Endothelial cell (in vitro differentiated cells): ENCODE results near the gene DEFB114. TPM values are rescaled to one million over a fixed set of nuclear protein-coding genes. Genes with fewer than 3 reads are reported as not detected.
"Not testable (repeated sequence)": the region's sequence is repeated elsewhere in the genome, so short reads cannot be mapped to it uniquely, and the experiment has no call there.

Experiments
- DNase-seq: peaks from one replicate; pipeline ENCODE4 v3.0.0; 2021; ENCODE audit warnings: low spot score
- H3K27ac Mint-ChIP-seq: one replicate; pipeline ENCODE4 v1.8.0; 2021; ENCODE audit warnings: mixed read lengths, inconsistent platforms; ENCODE audit not compliant: unreplicated experiment
- H3K27me3 Mint-ChIP-seq: one replicate; pipeline ENCODE4 v1.8.0; 2021; ENCODE audit warnings: mild to moderate bottlenecking, moderate library complexity, mixed read lengths, inconsistent platforms; ENCODE audit not compliant: unreplicated experiment
- H3K36me3 Mint-ChIP-seq: one replicate; pipeline ENCODE4 v1.8.0; 2021; ENCODE audit warnings: mild to moderate bottlenecking, low read depth, mixed read lengths, inconsistent platforms; ENCODE audit not compliant: unreplicated experiment
- H3K4me1 Mint-ChIP-seq: one replicate; pipeline ENCODE4 v1.8.0; 2021; ENCODE audit warnings: mild to moderate bottlenecking, mixed read lengths, inconsistent platforms; ENCODE audit not compliant: unreplicated experiment
- H3K4me3 Mint-ChIP-seq: one replicate; pipeline ENCODE4 v1.8.0; 2021; ENCODE audit warnings: mild to moderate bottlenecking, mixed read lengths, inconsistent platforms; ENCODE audit not compliant: unreplicated experiment
- H3K9me3 Mint-ChIP-seq: one replicate; pipeline ENCODE4 v1.8.0; 2021; ENCODE audit warnings: mixed read lengths, inconsistent platforms; ENCODE audit not compliant: unreplicated experiment
- total RNA-seq: library from RNA; stranded (reverse); fragmentation: NEBNext Ultra II Directional; extraction: Animal tissue kit (Norgen Biotek cat#: 25700); gene quantifications from one replicate; pipeline ENCODE4 v1.2.1, GENCODE V29; 2021; ENCODE audit not compliant: unreplicated experiment
- TF ChIP-seq, protein P1 (sequence below): fragments of 200-600 bp; sonication (generic); IDR thresholded peaks from one replicate; pipeline ENCODE4 v1.5.0; 2021; ENCODE audit warnings: antibody characterized with exemption; ENCODE audit not compliant: unreplicated experiment

DEFB114 gene
- total RNA-seq, 1 donor from 2014 or later: not detected

DNA sequence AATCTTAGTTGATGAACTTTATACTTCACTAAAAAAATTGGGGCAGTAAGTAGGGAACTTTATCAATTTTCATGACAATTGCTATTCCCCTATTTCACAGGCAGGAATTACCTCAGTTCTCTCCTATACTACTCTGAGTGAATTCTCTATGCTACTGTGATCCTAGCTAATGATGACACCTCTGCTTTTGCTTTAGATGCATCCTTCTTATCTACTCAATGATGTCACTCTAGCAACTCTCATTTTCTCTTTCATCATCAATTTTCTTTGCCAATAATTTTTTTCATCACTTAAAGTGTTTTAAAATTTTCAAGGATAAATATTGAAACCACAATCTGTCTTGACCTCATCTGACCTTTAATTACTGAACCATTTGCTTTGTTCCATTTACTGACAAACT, 8.1 kb downstream of the DEFB114 start:
- Mint-ChIP-seq H3K9me3 (no peaks in the 10 kb centered on the region), H3K4me3 (no peak overlapping the region), H3K27ac (no peak overlapping the region), H3K36me3 (no peaks in the 10 kb centered on the region), H3K27me3 (no peaks in the 10 kb centered on the region), H3K4me1 (no peaks in the 10 kb centered on the region)
- no peak for DNase-seq
- TF ChIP-seq, protein P1, sequence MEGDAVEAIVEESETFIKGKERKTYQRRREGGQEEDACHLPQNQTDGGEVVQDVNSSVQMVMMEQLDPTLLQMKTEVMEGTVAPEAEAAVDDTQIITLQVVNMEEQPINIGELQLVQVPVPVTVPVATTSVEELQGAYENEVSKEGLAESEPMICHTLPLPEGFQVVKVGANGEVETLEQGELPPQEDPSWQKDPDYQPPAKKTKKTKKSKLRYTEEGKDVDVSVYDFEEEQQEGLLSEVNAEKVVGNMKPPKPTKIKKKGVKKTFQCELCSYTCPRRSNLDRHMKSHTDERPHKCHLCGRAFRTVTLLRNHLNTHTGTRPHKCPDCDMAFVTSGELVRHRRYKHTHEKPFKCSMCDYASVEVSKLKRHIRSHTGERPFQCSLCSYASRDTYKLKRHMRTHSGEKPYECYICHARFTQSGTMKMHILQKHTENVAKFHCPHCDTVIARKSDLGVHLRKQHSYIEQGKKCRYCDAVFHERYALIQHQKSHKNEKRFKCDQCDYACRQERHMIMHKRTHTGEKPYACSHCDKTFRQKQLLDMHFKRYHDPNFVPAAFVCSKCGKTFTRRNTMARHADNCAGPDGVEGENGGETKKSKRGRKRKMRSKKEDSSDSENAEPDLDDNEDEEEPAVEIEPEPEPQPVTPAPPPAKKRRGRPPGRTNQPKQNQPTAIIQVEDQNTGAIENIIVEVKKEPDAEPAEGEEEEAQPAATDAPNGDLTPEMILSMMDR: no peak

DNA sequence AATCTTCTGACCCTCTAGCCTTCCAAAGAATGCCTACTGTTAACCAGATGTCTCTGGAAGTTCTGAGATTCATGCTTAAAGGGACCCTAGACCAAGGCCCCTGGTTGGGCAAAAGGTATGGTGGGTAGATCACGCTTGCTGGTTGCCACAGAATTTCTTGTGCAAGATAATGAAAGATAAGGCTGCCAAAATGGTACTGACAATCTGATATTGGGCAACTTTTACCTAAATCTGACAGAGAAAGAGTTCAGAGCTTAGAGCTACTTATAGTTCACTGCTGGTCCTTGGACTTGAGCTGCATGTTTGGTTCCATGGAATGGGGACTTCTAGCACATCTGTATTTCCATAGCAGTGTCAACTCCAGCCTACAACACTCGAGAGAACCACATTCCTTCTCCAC, 12.0 kb downstream of the DEFB114 start:
- Mint-ChIP-seq H3K27me3 (no peaks in the 10 kb centered on the region), H3K36me3 (no peaks in the 10 kb centered on the region), H3K4me3 (no peak overlapping the region), H3K9me3 (no peaks in the 10 kb centered on the region), H3K27ac (no peak overlapping the region), H3K4me1 (no peaks in the 10 kb centered on the region)
- TF ChIP-seq, protein P1: no peak
- DNase-seq: no peak

DNA sequence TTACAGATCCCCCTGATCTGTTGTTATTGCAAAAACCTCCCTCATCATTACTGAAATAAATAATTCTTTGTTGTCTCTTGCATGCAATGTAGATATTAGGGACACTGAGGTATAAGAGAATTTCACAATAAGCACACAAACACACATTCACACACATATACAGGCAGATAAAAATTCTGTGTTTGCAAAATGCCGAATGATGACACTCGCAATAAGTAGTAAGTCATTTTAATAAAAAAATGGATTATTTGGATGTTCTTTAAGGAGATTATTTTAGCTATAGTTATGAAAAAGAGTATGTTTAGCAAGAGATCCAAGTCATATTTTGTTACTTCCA, 13.6 kb downstream of the DEFB114 start:
- TF ChIP-seq, protein P1: no peak
- H3K9me3 Mint-ChIP-seq: no peaks in the 10 kb centered on the region
- H3K27me3 Mint-ChIP-seq: no peaks in the 10 kb centered on the region
- no peaks in the 10 kb centered on the region for H3K4me1 Mint-ChIP-seq
- DNase-seq: no peak
- no peaks in the 10 kb centered on the region for H3K36me3 Mint-ChIP-seq
- no peak overlapping the region for H3K27ac Mint-ChIP-seq
- peak overlapping the region; percentile 43 for H3K4me3 Mint-ChIP-seq

DNA sequence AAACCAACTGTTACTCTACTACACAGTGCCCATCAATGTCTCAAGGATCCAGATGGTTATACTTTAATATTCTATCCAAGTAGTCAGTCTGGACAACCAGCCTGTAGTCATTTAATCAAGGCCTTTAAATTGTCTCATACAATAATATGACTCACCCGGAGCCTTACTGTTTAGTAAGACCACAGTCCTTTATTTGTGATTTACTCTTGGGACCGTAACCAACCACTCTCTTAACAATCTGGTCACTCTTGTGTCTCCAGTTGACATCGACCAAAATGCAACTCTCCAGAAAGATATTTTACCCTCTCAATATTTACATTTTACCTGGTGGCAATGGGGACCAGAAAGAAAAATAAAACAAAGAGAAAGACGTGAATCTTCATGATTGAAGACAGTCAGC, 14.9 kb downstream of the DEFB114 start:
- Mint-ChIP-seq H3K36me3 (no peaks in the 10 kb centered on the region), H3K27me3 (no peaks in the 10 kb centered on the region), H3K4me1 (no peaks in the 10 kb centered on the region), H3K9me3 (no peaks in the 10 kb centered on the region), H3K4me3 (peak overlapping the region; percentile 49), H3K27ac (peak overlapping the region; percentile 16)
- no peak for DNase-seq
- TF ChIP-seq, protein P1: no peak

DNA sequence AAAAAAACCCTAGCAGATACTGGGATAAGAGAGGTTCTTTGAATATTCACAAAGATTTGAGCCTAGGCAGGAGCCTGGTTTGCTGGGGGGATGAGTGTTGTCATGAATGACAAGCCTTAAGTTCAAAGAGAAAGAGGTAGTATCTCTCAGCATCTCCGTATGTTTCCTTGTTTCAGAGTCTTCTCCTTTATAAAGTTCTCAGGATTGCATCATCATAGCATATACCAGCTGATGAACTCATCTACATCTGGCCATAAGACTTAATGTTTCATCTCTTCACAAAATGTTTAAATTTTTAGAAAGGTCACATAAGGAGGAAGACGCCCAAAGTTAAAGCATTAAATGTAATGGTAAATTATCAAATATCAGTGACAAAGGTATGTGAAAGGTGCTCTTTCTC, 17.1 kb downstream of the DEFB114 start:
- DNase-seq: no peak
- no peaks in the 10 kb centered on the region for H3K4me1 Mint-ChIP-seq
- no peak overlapping the region for H3K27ac Mint-ChIP-seq
- H3K36me3 Mint-ChIP-seq: no peaks in the 10 kb centered on the region
- H3K9me3 Mint-ChIP-seq: no peaks in the 10 kb centered on the region
- no peak overlapping the region for H3K4me3 Mint-ChIP-seq
- no peaks in the 10 kb centered on the region for H3K27me3 Mint-ChIP-seq
- TF ChIP-seq, protein P1: no peak

DNA sequence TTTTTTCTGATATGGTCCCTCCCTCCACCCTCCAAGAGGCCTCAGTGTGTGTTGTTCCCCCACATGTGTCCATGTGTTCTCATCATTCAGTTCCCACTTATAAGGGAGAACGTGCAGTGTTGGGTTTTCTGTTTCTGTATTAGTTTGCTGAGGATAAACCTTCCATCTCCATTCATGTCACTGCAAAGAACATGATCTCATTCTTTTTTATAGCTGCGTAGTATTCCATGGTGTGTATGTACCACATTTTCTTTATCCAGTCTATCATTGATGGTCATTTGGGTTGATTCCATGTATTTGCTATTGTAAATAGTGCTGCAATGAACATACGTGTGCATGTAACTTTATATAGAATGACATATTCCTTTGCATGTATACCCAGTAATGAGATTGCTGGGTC, 19.9 kb downstream of the DEFB114 start:
- not testable (repeated sequence) for H3K4me3 Mint-ChIP-seq, H3K27me3 Mint-ChIP-seq, H3K4me1 Mint-ChIP-seq, DNase-seq, H3K27ac Mint-ChIP-seq, H3K36me3 Mint-ChIP-seq, H3K9me3 Mint-ChIP-seq
